HG02759 (cell line): ENCODE data around the gene NADK.

Experiments
- ATAC-seq: cut with Tn5 transposase; IDR thresholded peaks from one replicate; pipeline ENCODE4 v1.9.1; 2021; ENCODE audit warnings: mild to moderate bottlenecking, moderate library complexity; ENCODE audit not compliant: unreplicated experiment

Gene NADK

GRCh38 chr1:1764876-1765470, 13.3 kb downstream of the NADK start:
- no peak for ATAC-seq

DNA sequence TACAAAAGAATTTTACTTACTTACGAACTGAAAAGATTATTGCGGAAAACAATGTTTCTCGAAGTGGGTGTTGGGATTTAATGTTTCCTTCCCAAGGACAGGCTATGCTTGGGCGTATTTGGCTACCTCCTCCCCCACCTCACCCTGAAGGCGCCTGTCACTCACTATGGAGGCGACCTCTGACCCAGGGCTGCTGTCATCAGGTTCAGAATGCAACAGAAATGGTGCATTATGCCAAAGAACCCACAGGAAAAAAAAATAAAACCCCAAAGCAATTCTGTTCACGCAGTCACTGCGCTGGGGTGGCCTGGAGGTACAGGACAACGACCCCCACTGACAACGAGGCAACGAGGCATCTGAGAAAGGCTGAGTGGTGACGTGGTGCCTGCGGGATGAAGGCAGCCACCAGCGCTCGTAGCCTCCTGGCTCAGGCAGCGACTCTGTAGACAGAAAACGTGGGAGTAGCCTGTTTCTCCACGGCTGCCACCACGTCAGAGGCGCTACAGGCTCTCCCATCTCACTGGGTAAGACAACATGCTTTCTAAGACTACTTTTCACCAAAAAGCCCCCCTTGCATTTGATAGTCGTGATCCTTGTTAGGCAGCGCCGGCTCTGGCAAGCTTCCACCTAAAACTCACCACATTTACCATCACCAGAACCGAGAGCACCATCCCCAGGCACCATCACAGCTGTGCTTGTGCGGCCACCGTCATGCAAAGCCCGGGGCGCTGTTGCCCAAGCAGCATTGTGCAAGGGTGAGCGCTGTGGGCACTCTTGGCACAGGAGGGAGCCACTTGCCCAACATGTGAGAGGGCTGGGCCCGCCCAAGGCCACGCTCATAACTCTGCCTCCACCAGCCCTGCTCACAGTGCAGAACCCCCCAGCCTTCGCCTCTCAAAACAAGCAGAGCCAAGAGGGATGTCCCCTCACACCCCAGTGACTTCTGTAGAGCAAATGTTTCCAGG, 14.3 kb downstream of the NADK start:
- ATAC-seq: no peak

DNA sequence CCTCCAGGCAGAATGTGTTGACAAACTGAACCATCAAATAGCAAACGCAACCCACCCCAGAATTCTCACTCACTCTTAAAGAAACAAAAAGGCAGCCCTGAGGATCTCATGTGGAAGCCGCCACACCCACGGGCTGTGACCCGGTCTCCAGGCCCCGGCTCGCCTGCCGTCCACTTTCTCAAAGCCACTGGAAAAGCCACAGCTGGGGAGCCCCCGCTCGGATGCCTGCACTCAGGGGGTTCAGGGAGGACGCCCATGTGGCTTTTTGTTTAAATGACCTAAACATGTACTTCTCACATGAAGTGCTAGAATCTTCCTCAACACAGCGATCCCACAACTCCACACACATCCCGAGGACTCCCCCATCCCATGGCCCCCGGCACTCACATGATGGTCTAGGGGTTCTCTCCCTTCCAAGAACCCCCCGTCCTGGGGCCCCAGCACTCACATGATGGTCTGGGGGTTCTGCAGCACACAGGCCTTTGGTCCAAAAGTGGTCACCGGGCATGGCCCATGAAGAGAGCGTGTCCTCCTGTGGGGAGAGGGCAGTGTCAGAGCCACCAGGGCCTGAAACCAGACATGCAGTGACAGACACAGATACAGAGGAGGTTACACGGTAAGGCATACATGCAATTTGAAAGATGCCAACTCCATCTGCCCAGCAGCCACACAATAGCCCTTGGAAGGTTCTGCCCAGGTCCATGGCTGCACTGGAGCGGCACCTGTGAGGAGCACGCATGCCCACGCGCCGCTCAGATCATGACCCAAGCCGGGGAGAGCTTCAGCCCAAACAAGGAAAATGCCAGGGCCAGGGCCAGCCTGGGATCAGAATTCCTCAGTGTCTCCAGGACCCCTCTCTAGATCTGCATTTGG, 16.5 kb downstream of the NADK start:
- ATAC-seq: no peak

DNA sequence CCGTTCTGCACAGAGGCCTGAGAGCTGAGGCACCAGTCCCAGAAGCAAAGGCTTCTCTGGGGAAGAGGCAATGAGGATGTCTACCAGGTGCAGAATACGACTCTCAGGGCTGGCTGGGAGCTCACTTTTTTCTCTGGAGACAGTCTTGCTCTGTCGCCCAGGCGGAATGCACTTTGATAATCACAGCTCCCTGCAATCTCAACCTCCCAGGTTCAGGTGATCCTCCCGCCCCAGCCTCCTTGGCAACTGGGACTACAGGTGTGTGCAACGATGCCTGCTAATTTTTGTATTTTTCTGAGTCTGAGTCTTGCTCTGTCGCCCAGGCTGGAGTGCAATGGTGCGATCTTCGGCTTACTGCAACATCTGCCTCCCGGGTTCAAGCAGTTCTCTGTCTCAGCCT, 17.6 kb downstream of the NADK start:
- no peak for ATAC-seq

GRCh38 chr1:1760345-1760650, 18.0 kb downstream of the NADK start:
- ATAC-seq: no peak

DNA sequence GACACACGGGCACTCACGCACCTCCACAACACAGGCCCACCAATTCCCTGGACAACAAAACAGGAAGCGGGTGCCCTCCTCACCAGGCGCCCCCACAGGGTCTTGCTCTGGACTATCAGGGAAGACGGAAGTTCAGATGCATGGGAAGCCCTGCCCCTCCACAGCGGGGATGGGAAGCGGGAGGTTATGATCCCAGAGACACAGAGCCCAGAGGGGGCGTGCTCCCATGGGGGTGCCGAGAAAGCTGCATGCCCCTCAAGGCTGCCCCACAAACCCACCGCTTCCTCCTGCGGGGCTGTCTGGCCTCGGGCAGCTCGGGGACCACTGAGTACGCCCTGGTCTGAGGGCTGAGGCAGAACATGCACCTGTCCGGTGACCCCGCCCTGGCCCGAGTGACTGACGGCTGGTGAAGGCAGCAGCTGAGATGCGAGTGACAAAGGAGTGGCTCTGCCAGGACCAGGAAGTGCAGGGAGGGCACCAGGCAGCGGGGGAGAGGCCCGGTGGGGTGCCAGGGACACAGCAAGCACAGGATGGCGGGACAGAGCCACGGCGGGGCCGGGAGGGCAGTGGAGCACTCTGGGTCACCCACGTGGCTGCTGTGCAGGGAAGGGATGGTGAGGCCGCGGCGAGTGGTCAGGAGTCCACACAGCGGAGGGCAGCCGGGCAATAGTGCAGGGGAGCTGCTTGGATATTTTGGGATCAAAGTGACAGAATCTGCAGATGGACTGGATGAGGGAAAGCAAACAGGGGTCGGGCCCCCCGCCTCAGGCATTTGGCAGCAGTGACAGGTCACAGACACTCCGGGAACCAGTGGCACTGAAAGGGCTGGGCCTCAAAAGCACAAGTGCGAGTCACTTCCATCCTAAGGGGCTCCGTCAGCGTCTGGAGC, 18.6 kb downstream of the NADK start:
- ATAC-seq: no peak

- no peak for ATAC-seq
Observed at GRCh38 chr1:1758692-1759455, 19.4 kb downstream of the NADK start.

DNA sequence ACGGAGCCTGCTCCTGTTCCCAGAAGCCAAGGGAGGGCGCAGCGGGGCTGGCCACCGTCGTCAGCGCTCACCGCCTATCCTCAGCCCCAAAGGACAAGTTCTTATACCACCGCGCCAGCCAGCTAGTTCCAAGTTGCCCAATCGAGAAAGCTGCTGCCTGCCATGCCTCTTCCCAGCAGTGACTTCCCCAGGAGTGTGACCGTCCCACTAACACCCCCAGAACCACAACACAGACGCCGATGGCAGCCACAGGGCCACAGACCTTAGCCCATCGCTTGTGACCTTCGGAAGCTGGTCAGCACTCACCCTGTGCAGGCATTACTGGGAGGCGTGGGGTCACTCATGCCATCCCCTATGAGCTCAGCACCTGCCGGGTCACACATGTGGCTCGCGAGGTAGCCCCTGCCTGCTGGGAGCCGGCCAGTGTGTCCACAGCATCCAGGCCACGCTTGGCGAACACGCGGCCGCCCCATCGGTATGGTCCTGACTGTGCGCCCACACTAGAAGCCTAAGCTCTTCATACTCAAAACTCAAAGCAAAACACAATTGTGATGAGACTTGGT, 20.1 kb downstream of the NADK start:
- no peak for ATAC-seq

DNA sequence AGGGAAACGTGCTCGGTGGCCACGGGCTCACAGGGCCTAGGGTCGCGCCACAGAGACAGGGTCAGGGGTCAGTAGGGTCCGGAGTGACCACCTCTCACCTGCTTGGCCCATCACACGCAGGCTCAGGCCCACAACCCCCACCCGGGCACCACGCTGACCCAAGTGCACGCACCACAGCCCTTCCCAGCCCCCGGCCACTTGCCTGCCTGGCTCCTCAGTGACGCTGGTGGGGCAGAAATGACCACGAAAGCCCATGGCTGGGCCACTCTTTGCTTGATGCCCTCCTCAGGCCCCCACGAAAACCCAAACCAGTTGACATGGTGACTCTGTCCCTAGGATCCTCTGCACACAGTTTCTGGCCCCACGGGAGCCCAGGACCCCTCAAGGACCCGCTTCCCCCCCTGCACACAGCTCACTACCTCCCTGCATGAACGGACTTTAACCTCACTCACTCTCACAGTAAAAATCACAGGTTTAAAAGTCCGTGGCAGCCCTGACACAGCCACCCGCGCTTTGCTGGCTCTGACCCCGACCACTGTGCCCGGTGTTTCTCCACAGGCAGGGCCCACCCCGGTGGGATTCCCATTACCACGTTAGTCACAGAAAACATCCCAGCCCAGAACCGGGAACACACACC, 20.7 kb downstream of the NADK start:
- ATAC-seq: no peak

DNA sequence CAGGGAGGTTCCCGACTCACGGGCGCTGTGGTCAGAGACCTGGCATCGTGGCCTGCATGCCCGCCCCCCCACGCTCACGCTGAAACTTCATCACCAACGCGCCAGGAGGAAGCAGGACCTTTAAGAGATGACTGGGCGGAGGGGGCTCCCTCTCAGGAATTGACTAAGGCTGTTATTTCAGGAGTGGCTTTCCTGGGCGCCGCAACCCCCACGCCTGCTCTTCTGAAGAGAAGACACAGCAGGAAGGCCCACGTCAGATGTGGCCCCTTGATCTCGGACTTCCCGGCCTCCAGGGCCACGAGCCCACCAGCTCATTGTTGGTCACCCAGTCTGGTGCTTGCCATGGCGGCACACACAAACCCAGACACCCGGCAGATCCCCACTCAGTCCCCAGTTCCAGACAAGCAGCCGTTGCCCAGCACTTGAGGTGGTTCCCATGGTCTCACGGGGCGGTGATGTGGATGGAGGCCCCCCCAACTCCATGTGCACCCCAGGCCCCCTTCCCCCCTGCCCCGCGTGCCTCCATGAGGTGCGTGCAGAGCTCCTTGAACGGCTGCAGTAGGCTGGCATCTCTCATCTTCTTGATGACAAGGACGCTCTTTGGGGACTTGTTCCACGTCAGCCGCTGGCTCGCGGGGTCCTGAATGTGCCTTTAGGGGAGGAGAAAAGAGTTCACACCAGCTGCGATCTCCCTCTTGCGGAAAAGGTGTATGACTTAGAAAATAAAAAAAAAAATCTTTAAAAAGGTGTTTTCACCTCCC, 21.4 kb downstream of the NADK start:
- no peak for ATAC-seq

DNA sequence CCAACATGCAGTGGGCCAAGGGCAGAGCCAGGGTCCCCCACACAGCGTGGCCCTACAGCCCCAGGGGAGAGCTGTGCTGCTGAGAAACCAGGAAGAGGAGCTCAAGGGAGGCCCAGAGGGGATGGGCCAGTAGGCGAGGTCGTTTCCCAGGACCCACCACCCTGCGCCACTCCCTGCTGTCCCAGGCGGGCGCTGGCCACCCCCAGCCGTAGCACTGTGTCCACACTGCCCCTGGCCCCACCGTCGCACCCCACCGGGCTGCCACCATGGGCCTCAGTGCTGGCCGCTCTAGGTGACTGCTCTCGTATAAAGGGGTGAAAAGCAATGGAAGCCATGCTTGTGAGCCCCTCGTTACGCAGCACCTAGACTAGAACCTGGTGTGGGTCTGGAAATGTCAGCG, 22.4 kb downstream of the NADK start:
- ATAC-seq: no peak

DNA sequence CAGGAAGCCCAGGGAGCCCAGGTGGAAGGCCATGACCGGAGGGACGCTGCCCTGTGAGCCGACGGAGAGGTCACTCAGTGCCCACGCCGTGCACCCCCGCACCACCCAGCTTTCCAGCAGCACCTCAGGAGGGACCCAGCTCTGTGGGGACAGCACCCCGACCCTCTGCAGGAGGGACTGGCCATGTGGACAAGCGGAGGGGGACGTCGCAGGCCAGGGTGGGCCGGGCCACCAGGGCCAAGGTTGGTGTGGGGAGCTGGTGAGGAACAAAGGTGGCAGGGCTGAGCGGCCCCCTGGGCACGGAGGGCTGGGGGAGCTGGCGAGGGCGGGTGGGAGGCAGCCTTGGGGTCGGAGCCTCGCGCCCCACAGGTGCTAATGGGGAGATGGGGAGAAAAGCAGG, 22.8 kb downstream of the NADK start:
- no peak for ATAC-seq

GRCh38 chr1:1754051-1754815, 24.0 kb downstream of the NADK start:
- ATAC-seq: no peak

DNA sequence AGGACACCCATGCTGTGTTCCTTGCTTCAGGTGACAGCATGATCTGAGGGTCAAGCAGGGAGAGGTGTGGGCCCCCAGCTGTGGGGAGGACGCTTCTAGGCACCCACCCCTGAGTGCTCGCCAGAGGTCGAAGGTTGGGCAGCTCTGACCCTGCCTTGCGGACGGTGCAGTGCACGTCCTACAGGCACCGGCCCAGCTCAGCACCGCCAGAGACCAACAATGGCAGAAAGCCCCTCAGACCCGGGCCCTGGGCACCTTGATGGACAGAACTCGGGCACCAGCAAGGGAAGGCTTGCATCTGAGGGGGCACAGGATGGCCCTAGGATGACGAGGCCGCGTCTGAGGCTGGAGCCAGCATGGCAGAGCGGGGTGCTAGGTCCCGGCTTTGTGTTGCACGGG, 24.7 kb downstream of the NADK start:
- no peak for ATAC-seq

GRCh38 chr1:1752636-1753606, 25.3 kb downstream of the NADK start:
- no peak for ATAC-seq

GRCh38 chr1:1752190-1752589, 26.1 kb downstream of the NADK start:
- ATAC-seq: no peak
